Fibroblast of lung (primary cell): ENCODE results near the gene BID. TPM values are rescaled to one million over a fixed set of nuclear protein-coding genes. Genes with fewer than 3 reads are reported as not detected.

Experiments used
- DNase-seq, 2 donors: peaks; one replicate each; pipeline versions ENCODE4 v3.0.0 to v3.0.0-alpha.2; 2010; ENCODE audit warnings: low read depth in 2 of 2
- H2AFZ ChIP-seq: 2 replicates; pipeline ENCODE4 v1.5.1; 2012; ENCODE audit warnings: low read length, control low read depth, inconsistent platforms
- H3K27ac ChIP-seq: 2 replicates; pipeline ENCODE4 v1.5.1; 2011; ENCODE audit warnings: low read length, control low read depth; ENCODE audit not compliant: insufficient read depth
- H3K27me3 ChIP-seq: 2 replicates; pipeline ENCODE4 v1.5.1; 2011; ENCODE audit warnings: mild to moderate bottlenecking, low read length; ENCODE audit not compliant: control insufficient read depth, insufficient read depth
- H3K36me3 ChIP-seq: 2 replicates; pipeline ENCODE4 v1.5.1; 2011; ENCODE audit warnings: low read length; ENCODE audit not compliant: control insufficient read depth, insufficient read depth
- H3K4me1 ChIP-seq: 2 replicates; pipeline ENCODE4 v1.5.1; 2011; ENCODE audit warnings: low read length; ENCODE audit not compliant: control insufficient read depth, insufficient read depth; ENCODE audit errors: extremely low read depth
- H3K4me2 ChIP-seq: 2 replicates; pipeline ENCODE4 v1.5.1; 2011; ENCODE audit warnings: low read length, control low read depth; ENCODE audit not compliant: insufficient read depth; ENCODE audit errors: extremely low read depth
- H3K4me3 ChIP-seq, 4 experiments: fragments of 200-600 bp in 1 of 4; sonication (generic) in 1 of 4; replicated peaks in 1 of 4; 2 replicates each; pipeline ENCODE4 v1.5.1; 2011 to 2016; ENCODE audit warnings: low read length in 4 of 4, low read depth in 3 of 4, mild to moderate bottlenecking in 3 of 4, control low read depth in 2 of 4, inconsistent platforms in 1 of 4, mixed read lengths in 1 of 4; ENCODE audit not compliant: insufficient read depth in 1 of 4; ENCODE audit errors: control extremely low read depth in 1 of 4
- H3K79me2 ChIP-seq: 2 replicates; pipeline ENCODE4 v1.5.1; 2012; ENCODE audit warnings: mild to moderate bottlenecking, low read length, inconsistent platforms; ENCODE audit not compliant: control insufficient read depth, insufficient read depth
- H3K9ac ChIP-seq: 2 replicates; pipeline ENCODE4 v1.5.1; 2011; ENCODE audit warnings: mild to moderate bottlenecking, low read length, control low read depth; ENCODE audit not compliant: insufficient read depth
- H3K9me3 ChIP-seq: 2 replicates; pipeline ENCODE4 v1.5.1; 2012; ENCODE audit warnings: low read depth, low read length; ENCODE audit not compliant: control insufficient read depth, insufficient read depth
- H4K20me1 ChIP-seq: 2 replicates; pipeline ENCODE4 v1.5.1; 2011; ENCODE audit warnings: low read length; ENCODE audit not compliant: control insufficient read depth, insufficient read depth; ENCODE audit errors: extremely low read depth
- CTCF ChIP-seq, 2 donors: IDR thresholded peaks in 1 of 2; conservative IDR thresholded peaks in 1 of 2; 1 replicate in 1 of 2; 2 replicates in 1 of 2; pipeline ENCODE4 v1.5.1; 2011 to 2012; ENCODE audit warnings: low read length in 2 of 2, control low read depth in 1 of 2, inconsistent platforms in 1 of 2, low read depth in 1 of 2, mild to moderate bottlenecking in 1 of 2
- EZH2 ChIP-seq: IDR thresholded peaks from 2 replicates; pipeline ENCODE4 v1.5.1; 2012; ENCODE audit warnings: low read length, control low read depth, mild to moderate bottlenecking; ENCODE audit errors: missing control alignments
- polyA plus RNA-seq, 2 donors: library from polyadenylated mRNA; depleted of rRNA in 1 of 2; stranded (reverse) in 1 of 2; unstranded in 1 of 2; fragments of >200 nt; gene quantifications; 2 replicates each; pipeline ENCODE4 v1.2.1, GENCODE V29; 2011 to 2012; ENCODE audit warnings: missing spikeins in 1 of 2
- total RNA-seq: library from RNA; depleted of rRNA; stranded (reverse); fragments of >200 nt; gene quantifications from 2 replicates; pipeline ENCODE4 v1.2.1, GENCODE V29; 2014

The BID gene
- total and polyA plus RNA-seq, 2 donors (not counting 1 experiment from before 2014, with no cell fraction given): 13.4 to 23.4 TPM

GRCh38 chr22:17746916-17747315 is 27.4 kb downstream of the BID start:
- H3K27ac ChIP-seq: no peak overlapping the region
- H3K4me1 ChIP-seq: no peaks in the 10 kb centered on the region
- H3K4me3 ChIP-seq: no peak overlapping the region
- H3K9ac ChIP-seq: no peak overlapping the region
- H3K36me3 ChIP-seq: no peaks in the 10 kb centered on the region
- H2AFZ ChIP-seq: no peak overlapping the region
- no peaks in the 10 kb centered on the region for H4K20me1 ChIP-seq
- TF ChIP-seq EZH2: no peak
- TF ChIP-seq CTCF (conservative IDR thresholded peaks at IDR 0.05 in 1 of 2, IDR thresholded peaks at IDR 0.05 in 1 of 2; ENCODE audit: low read depth in 1 of 2, low read length in 2 of 2): no peak
- no peaks in the 10 kb centered on the region for H3K79me2 ChIP-seq
- H3K4me2 ChIP-seq: no peak overlapping the region
- H3K9me3 ChIP-seq: no peaks in the 10 kb centered on the region
- DNase-seq: no peak
- H3K27me3 ChIP-seq: no peaks in the 10 kb centered on the region

- Histone ChIP-seq H3K27me3 (no peaks in the 10 kb centered on the region), H3K27ac (no peak overlapping the region), H3K4me2 (no peak overlapping the region), H3K79me2 (no peaks in the 10 kb centered on the region), H4K20me1 (no peaks in the 10 kb centered on the region), H3K9ac (no peak overlapping the region), H3K4me3 (no peak overlapping the region), H3K4me1 (no peaks in the 10 kb centered on the region), H2AFZ (no peak overlapping the region), H3K9me3 (no peaks in the 10 kb centered on the region), H3K36me3 (no peaks in the 10 kb centered on the region)
- TF ChIP-seq CTCF (conservative IDR thresholded peaks at IDR 0.05 in 1 of 2, IDR thresholded peaks at IDR 0.05 in 1 of 2; ENCODE audit: low read depth in 1 of 2, low read length in 2 of 2) (no peak), EZH2 (no peak)
- DNase-seq: no peak
These were observed 29.8 kb downstream of the BID start for GRCh38 chr22:17744430-17744829.

GRCh38 chr22:17743661-17744411 is 30.4 kb downstream of the BID start:
- no peaks in the 10 kb centered on the region for H3K4me1 ChIP-seq
- H2AFZ ChIP-seq: no peak overlapping the region
- H3K36me3 ChIP-seq: no peaks in the 10 kb centered on the region
- DNase-seq: no peak
- H3K9me3 ChIP-seq: no peaks in the 10 kb centered on the region
- TF ChIP-seq CTCF (conservative IDR thresholded peaks at IDR 0.05 in 1 of 2, IDR thresholded peaks at IDR 0.05 in 1 of 2; ENCODE audit: low read depth in 1 of 2, low read length in 2 of 2) (no peak), EZH2 (no peak)
- H4K20me1 ChIP-seq: no peaks in the 10 kb centered on the region
- H3K4me2 ChIP-seq: no peak overlapping the region
- H3K79me2 ChIP-seq: no peaks in the 10 kb centered on the region
- no peaks in the 10 kb centered on the region for H3K27me3 ChIP-seq
- no peak overlapping the region for H3K4me3 ChIP-seq
- H3K9ac ChIP-seq: no peak overlapping the region
- no peak overlapping the region for H3K27ac ChIP-seq
